ENCODE data around the gene BLOC1S3.

GRCh38 chr19:45128806-45129205 lies 49.8 kb upstream of the BLOC1S3 start:
- TF ChIP-seq CTCF (IDR thresholded peaks at IDR 0.05 in 8 of 11, conservative IDR thresholded peaks at IDR 0.05 in 3 of 11), result no peak
- no peak for TF ChIP-seq POLR2A (IDR thresholded peaks at IDR 0.05)

All from spleen (tissue), 7 donors.